Thoracic aorta (tissue), 2 donors: ENCODE measurements around the gene MIAT. TPM values are rescaled to one million over a fixed set of nuclear protein-coding genes. Genes with fewer than 3 reads are reported as not detected.

ENCODE experiments used
- ATAC-seq: fragments of 150-250 bp; one replicate; pipeline ENCODE4 v1.8.0; 2017; ENCODE audit warnings: low read depth; ENCODE audit not compliant: insufficient number of reproducible peaks, low FRiP score
- DNase-seq: peaks from one replicate; pipeline ENCODE4 v3.0.0-alpha.2; 2020; ENCODE audit warnings: low spot score
- H3K27ac ChIP-seq, 2 donors: fragments of 200-600 bp; sonication (generic); 1 replicate in 1 of 2; 2 replicates in 1 of 2; pipeline ENCODE4 v1.5.1; 2016; ENCODE audit warnings: mild to moderate bottlenecking in 2 of 2, moderate library complexity in 2 of 2
- H3K27me3 ChIP-seq: fragments of 200-600 bp; sonication (generic); replicated peaks from 2 replicates; pipeline ENCODE4 v1.6.0; 2016; ENCODE audit warnings: mild to moderate bottlenecking; ENCODE audit not compliant: insufficient read depth
- H3K36me3 ChIP-seq: fragments of 200-600 bp; sonication (generic); one replicate; pipeline ENCODE4 v1.5.1; 2016
- H3K4me1 ChIP-seq, 2 donors: fragments of 200-600 bp; sonication (generic); 1 replicate in 1 of 2; 2 replicates in 1 of 2; pipeline versions ENCODE4 v1.5.1 to v1.6.0; 2016; ENCODE audit warnings: low read depth in 2 of 2, mild to moderate bottlenecking in 1 of 2; ENCODE audit not compliant: control insufficient read depth in 1 of 2
- H3K4me3 ChIP-seq: fragments of 200-600 bp; sonication (generic); 2 replicates; pipeline ENCODE4 v1.5.1; 2016; ENCODE audit warnings: mild to moderate bottlenecking
- H3K9me3 ChIP-seq: fragments of 200-600 bp; sonication (generic); 2 replicates; pipeline ENCODE4 v1.5.1; 2016
- CTCF ChIP-seq: fragments of 200-600 bp; sonication (generic); IDR thresholded peaks from one replicate; pipeline ENCODE4 v1.5.1; 2019; ENCODE audit warnings: antibody characterized with exemption
- total RNA-seq, 2 donors: library from RNA; depleted of rRNA; stranded (reverse); fragments of >200 nt; gene quantifications; one replicate each; pipeline versions ENCODE4 v1.1.0 to v1.2.3, GENCODE V29; 2016

MIAT gene
- total RNA-seq, 2 donors from 2014 or later, result 0.81 to 3.6 TPM

- no peak overlapping the region for H3K4me3 ChIP-seq
- DNase-seq (no peak), ATAC-seq (no peak)
- no peaks in the 10 kb centered on the region for H3K36me3 ChIP-seq
- H3K27me3 ChIP-seq, result no peaks in the 10 kb centered on the region
- TF ChIP-seq CTCF, result no peak
- no peaks in the 10 kb centered on the region for H3K9me3 ChIP-seq
- no peak overlapping the region for H3K27ac ChIP-seq
- H3K4me1 ChIP-seq, result peaks cover 4 to 9% of the 10 kb centered on the region in 2 donors
Measured at GRCh38 chr22:26722159-26722558, 64.8 kb downstream of the MIAT start.

DNA sequence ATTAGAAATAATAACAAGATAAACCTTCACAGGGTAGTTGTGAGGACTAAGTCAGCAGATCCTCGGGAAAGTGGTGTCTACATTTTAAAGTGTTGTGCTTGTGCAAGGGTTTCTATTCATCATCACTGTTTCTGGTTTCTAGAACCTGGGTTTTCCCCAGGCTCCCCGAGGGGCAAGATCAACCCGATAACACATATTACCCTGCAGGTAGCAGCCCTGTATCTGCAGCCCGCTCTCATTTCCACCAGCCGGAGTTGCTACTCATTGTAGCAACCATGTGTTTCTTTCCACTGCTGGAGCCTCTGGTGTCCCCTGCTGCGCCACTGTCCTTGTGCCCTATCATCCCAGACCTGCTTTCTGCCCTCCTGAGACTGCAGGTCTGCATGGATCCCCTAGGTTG, 67.0 kb downstream of the MIAT start:
- no peak overlapping the region for H3K27ac ChIP-seq
- no peak for TF ChIP-seq CTCF
- H3K27me3 ChIP-seq, result no peaks in the 10 kb centered on the region
- H3K4me1 ChIP-seq, result no peaks in the 10 kb centered on the region
- H3K4me3 ChIP-seq, result no peak overlapping the region
- H3K36me3 ChIP-seq, result no peaks in the 10 kb centered on the region
- DNase-seq (no peak), ATAC-seq (no peak)
- no peaks in the 10 kb centered on the region for H3K9me3 ChIP-seq

GRCh38 chr22:26725012-26725676, 67.8 kb downstream of the MIAT start:
- DNase-seq (no peak), ATAC-seq (no peak)
- TF ChIP-seq CTCF, result no peak
- Histone ChIP-seq H3K36me3 (no peaks in the 10 kb centered on the region), H3K9me3 (no peaks in the 10 kb centered on the region), H3K4me1 (no peaks in the 10 kb centered on the region), H3K4me3 (no peak overlapping the region), H3K27ac (no peak overlapping the region), H3K27me3 (no peaks in the 10 kb centered on the region)

Other genes starting within 250 kb of the MIAT start
- 1 to 10 TPM; 1.6 to 2.6 TPM for gene ASPHD2, start 228.3 kb upstream of the MIAT start, total RNA-seq
- 10 to 100 TPM; 26.5 to 27.8 TPM for gene HPS4, start 173.8 kb upstream of the MIAT start, total RNA-seq
- gene SRRD, start 173.7 kb upstream of the MIAT start, total RNA-seq, result 10 to 100 TPM in 1 of 2 donors, 1 to 10 TPM in 1; 8.3 to 31.3 TPM
- 10 to 100 TPM; 21.7 to 60.6 TPM for gene TFIP11, start 145.1 kb upstream of the MIAT start, total RNA-seq
- 10 to 100 TPM; 37.7 to 82.3 TPM for gene TPST2, start 67.5 kb upstream of the MIAT start, total RNA-seq
- 1 to 10 TPM in 1 of 2 donors, under 1 TPM in 1; 0.71 to 2.6 TPM for gene CRYBB1, start 39.6 kb upstream of the MIAT start, total RNA-seq
- gene CRYBA4, start 35.6 kb upstream of the MIAT start, total RNA-seq, result not detected